ENCODE data around the gene COX4I2.

The COX4I2 gene

DNA sequence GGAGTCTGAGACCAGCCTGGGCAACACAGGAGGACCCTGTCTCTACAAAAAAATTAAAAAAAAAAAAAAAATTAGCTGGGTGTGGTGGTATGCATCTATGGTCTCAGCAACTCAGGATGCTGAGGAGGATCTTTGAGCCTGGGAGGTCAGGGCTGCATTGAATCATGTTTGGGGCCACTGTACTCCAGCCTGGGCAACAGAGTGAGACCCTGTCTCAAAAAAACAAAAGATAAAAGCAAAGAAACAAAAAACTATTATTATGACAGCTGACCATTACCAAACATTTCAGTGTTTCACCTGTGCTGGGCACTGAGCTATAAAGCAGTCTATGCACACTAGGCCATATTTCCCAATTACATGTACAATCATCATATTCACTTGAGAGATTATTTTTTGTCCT, 35.7 kb downstream of the COX4I2 start:
- DNase-seq (ENCODE audit: low read depth, low spot score), result no peak
- ChIA-PET POLR2A (no interaction called here), CTCF (interaction anchor here (1.0 to 6.0 kb wide), 4 partner anchors 11 to 50 kb away, joined by 4 to 73 read pairs (median 34); partner anchors contain the start of gene BCL2L1)
- TF ChIP-seq, protein P1, sequence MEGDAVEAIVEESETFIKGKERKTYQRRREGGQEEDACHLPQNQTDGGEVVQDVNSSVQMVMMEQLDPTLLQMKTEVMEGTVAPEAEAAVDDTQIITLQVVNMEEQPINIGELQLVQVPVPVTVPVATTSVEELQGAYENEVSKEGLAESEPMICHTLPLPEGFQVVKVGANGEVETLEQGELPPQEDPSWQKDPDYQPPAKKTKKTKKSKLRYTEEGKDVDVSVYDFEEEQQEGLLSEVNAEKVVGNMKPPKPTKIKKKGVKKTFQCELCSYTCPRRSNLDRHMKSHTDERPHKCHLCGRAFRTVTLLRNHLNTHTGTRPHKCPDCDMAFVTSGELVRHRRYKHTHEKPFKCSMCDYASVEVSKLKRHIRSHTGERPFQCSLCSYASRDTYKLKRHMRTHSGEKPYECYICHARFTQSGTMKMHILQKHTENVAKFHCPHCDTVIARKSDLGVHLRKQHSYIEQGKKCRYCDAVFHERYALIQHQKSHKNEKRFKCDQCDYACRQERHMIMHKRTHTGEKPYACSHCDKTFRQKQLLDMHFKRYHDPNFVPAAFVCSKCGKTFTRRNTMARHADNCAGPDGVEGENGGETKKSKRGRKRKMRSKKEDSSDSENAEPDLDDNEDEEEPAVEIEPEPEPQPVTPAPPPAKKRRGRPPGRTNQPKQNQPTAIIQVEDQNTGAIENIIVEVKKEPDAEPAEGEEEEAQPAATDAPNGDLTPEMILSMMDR (IDR thresholded peaks at IDR 0.05; ENCODE audit: insufficient read depth, low read length, missing control alignments), result no peak
- no peak overlapping the region for H3K4me3 ChIP-seq (ENCODE audit: low read depth, low read length)

DNA sequence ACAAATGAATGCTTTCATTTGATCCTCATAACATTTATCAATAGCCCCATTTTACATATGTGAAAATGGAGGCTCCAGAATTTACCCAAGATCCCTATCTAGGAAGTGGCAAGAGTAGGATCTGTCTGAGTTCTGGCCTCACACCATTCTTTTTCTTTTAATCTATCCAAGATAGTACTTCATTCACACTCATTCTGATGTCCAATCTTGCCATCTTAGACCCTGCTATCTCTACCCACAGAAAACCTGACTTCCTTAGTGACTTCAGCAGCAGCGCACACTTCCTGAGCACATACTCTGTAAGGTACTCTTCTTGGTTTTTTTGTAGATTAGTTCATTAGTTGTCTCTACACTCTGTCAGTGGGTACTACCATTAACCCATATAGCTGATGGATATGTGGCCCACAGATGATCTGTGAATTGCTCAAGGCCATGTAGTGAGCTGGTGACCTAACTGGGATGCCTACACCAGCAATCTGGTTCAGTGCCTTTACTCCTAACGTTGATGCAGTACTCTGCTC, 36.3 kb downstream of the COX4I2 start:
- no peak overlapping the region for H3K4me3 ChIP-seq (ENCODE audit: low read depth, low read length)
- POLR2A ChIA-PET, result interaction anchor here (0.6 to 0.7 kb wide), 2 partner anchors 29 to 298 kb away, joined by 3 to 5 read pairs; no protein-coding TSS in a partner anchor
- DNase-seq (ENCODE audit: low read depth, low spot score), result no peak
- CTCF ChIA-PET, result interaction anchor here (1.0 to 6.0 kb wide), 4 partner anchors 12 to 49 kb away, joined by 4 to 73 read pairs (median 34); partner anchors contain the start of gene BCL2L1
- TF ChIP-seq, protein P1 (IDR thresholded peaks at IDR 0.05; ENCODE audit: insufficient read depth, low read length, missing control alignments), result no peak

DNA sequence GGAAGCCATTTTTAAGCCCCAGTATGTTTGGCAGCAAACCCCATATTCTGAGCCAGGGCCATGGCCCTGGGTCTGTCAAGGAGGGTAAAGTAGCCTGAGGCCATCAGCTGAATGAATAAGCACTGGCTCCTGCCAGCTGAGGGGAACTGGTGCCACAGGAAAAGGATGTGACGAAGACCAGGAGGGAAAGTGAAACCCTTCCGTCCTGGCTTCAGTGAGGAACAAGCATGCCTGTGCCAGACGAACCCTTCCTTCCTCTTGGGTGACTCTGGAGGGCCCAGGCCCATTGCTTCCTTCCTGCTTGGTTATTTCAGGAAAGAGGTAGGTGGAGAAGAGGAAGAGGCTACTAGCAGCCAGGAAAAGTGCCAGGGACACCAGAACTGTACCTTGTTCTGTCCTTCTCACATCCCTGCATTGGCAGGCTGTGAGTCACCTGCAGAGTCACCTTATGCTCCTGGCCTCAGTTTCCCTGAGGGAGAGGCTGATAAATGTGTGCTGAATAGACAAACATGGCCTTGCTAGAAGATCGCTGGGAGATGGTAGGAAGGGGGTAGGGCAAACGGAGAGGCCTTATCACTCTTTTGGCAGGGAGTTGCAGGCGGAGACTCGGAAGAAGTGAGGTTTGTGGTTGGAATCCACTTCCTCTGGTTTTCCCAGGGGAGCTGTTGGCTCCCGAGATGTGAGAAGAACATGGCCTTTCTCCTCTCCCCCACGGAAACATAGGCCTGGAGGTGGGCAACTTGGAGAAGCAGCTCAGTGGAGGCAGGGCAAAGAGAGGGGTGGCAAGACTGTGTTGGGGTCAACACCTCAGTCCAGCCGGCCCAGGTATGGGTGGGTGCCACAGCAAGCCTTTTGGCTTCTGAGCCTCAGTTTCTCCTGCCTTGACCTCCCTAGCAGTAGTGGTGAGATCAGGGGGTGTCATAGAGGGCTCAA, 37.4 kb downstream of the COX4I2 start:
- POLR2A ChIA-PET, result interaction anchor here (0.6 to 1.0 kb wide), 3 partner anchors 14 to 297 kb away, joined by 3 to 4 read pairs (median 3); no protein-coding TSS in a partner anchor
- TF ChIP-seq, protein P1 (IDR thresholded peaks at IDR 0.05; ENCODE audit: insufficient read depth, low read length, missing control alignments), result no peak
- CTCF ChIA-PET, result interaction anchor here (1.6 to 6.0 kb wide), 3 partner anchors 13 to 62 kb away, joined by 7 to 73 read pairs (median 59); partner anchors contain the start of gene BCL2L1
- peak; percentile 34 for DNase-seq (ENCODE audit: low read depth, low spot score)
- no peak overlapping the region for H3K4me3 ChIP-seq (ENCODE audit: low read depth, low read length)

DNA sequence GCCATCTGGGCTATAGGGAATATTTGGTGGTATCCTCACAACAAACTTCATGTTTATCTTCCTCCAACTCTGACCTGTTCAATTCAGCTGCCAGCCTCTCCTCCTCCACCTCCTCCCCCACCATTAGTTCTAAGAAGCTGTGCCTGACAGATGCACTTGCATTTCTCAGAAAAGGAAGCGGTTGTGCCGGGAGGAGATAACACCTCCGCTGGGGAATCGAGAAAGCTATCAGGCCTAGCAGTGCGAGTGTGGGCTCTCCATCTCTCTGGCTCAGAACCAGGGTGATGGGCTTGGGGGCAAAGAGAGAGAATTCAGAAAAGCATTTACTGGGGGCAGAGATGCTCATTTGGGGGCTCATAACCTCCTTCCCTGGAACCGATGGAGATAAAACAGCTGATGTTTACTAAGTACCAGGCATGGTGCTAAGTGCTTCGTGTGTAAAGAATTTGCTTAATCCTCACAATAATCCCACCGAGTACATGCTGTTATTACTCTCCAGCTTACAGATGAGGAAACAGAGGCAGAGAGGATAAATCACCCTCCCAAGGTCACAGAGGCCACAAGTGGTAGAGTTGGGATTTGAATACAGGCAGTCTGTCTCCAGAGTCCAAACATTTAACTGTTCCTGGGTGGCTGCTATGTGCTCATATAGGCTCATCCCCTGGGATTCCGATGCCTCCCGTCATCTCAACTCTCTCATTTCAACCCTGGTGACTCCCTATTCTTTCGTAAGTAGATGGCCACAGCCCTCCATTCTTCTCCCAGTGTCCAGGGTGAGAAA, 38.3 kb downstream of the COX4I2 start:
- H3K4me3 ChIP-seq (ENCODE audit: low read depth, low read length), result no peak overlapping the region
- POLR2A ChIA-PET, result interaction anchor here (0.6 kb wide), 1 partner anchor 48 kb away, joined by 4 read pairs; no protein-coding TSS in a partner anchor
- TF ChIP-seq, protein P1 (IDR thresholded peaks at IDR 0.05; ENCODE audit: insufficient read depth, low read length, missing control alignments), result no peak
- DNase-seq (ENCODE audit: low read depth, low spot score), result no peak
- CTCF ChIA-PET, result interaction anchor here (1.0 to 6.0 kb wide), 4 partner anchors 14 to 63 kb away, joined by 4 to 73 read pairs (median 33); partner anchors contain the start of gene BCL2L1

DNA sequence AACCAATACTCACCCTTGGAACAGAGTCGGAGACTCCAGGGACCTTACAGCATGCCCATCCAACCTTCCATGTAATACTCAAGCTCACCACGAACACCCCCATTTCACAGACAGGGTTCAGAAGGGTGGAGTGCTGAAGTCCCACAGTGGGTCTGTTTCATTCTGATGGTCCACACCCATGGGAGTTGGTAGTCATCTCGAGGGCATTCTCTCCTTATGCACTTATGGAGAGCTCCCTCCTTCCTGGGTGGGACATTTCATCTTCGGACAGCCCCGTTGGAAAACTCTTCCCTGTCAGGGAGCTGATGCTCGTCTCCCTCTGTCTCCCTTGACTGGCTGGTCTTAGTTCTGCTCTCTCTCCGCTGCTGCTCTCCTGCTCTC, 38.9 kb downstream of the COX4I2 start:
- TF ChIP-seq, protein P1 (IDR thresholded peaks at IDR 0.05; ENCODE audit: insufficient read depth, low read length, missing control alignments), result no peak
- H3K4me3 ChIP-seq (ENCODE audit: low read depth, low read length), result no peak overlapping the region
- ChIA-PET POLR2A (no interaction called here), CTCF (interaction anchor here (1.0 to 6.0 kb wide), 4 partner anchors 14 to 64 kb away, joined by 4 to 73 read pairs (median 33); partner anchors contain the start of gene BCL2L1)
- DNase-seq (ENCODE audit: low read depth, low spot score), result no peak

Measured in AG04449 (cell line).